Measurements from ENCODE around the gene NDUFA5.

Gene NDUFA5

GRCh38 chr7:123492485-123492884 lies 65.1 kb downstream of the NDUFA5 start:
- H3K4me3 ChIP-seq (ENCODE audit: low read length): no peak overlapping the region
- peak; percentile 16; the same call in 1 of the 2 replicates for TF ChIP-seq CTCF (conservative IDR thresholded peaks at IDR 0.05; ENCODE audit: low read length)
- no peak for DNase-seq (ENCODE audit: low read depth)

All from AG10803 (cell line).